Measurements from ENCODE around the gene NPTN. TPM values are rescaled to one million over a fixed set of nuclear protein-coding genes. Genes with fewer than 3 reads are reported as not detected.
"Not testable (repeated sequence)": the region's sequence is repeated elsewhere in the genome, so short reads cannot be mapped to it uniquely, and the experiment has no call there.

The NPTN gene
- 83.9 and 106 TPM in 2 replicates for polyA plus RNA-seq (2014; cell fraction: cytosol; rRNA removed)
- polyA plus RNA-seq (2014; cell fraction: nucleus; rRNA removed) = 71.4 and 78.7 TPM in 2 replicates

- peak; percentile 97 for DNase-seq (ENCODE audit: low spot score)
Observed at GRCh38 chr15:73633111-73633990, at the start of gene NPTN. Gene NPTN, minus strand, starts transcription at chr15:73633389. Its CDS starts 174 bp downstream, at chr15:73633215.

- DNase-seq (ENCODE audit: low spot score) = no peak
Observed at GRCh38 chr15:73682600-73683090, 49.5 kb upstream of the NPTN start.

DNA sequence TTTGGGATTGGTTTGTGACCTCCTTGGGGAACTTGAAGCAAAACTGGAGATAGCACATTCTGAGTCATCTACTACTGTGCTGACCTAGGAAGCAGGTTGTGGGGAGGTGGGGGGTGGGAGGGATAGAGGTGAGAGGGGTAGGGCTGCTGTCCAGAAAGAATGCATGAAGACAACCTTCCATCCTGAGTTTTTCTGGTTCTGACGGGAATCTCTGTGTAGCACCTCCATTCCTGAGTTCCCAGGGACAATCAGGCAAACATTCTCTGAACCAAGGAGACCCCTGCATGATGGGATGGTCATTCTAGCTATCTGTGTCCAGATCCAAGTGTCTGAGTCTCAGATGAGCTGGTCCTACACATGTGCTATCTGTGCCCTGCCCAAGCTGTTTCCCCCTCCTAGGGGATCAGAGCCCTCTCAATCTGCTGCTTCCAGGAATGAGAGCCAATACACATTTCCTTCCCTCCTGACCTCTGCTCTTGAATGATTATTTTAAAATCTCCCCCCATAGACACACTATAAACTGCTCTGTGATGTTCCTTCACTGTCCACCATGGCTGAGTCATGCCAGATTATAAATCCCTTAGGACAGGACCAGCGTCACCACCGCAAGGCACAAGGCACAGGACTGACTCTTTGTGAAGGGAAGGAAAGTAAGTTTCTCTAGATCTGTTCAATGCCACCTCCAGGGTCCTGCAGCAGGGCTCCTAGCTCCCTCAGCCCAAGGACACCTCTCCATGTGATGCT is 48.8 kb upstream of the NPTN start:
- DNase-seq (ENCODE audit: low spot score) = no peak

- no peak for DNase-seq (ENCODE audit: low spot score)
Observed at GRCh38 chr15:73681063-73681462, 47.9 kb upstream of the NPTN start.

- no peak for DNase-seq (ENCODE audit: low spot score)
Observed at GRCh38 chr15:73680549-73680948, 47.4 kb upstream of the NPTN start.

GRCh38 chr15:73679964-73680363 is 46.8 kb upstream of the NPTN start:
- no peak for DNase-seq (ENCODE audit: low spot score)

- DNase-seq (ENCODE audit: low spot score) = no peak
Observed at GRCh38 chr15:73679180-73679579, 46.0 kb upstream of the NPTN start.

DNA sequence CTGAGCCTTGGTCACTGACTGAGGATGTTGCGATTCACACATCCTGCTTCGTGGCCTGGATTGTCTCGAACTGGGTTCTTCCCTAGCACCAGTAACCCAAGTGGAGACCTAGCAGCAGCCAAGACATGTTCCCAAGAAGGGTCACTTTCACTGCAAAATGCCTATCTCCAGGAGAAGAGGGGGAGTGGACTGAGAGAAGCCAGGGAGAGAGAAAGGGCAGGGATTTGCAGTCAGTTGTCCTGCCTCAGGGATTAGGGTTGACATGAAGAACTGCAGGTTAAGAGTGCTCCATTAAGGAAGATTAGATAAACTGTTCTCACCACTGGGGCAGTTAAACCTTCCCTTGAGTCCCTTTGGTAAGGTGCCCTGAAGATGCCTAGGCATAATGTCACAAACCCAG is 45.3 kb upstream of the NPTN start:
- DNase-seq (ENCODE audit: low spot score) = no peak

DNA sequence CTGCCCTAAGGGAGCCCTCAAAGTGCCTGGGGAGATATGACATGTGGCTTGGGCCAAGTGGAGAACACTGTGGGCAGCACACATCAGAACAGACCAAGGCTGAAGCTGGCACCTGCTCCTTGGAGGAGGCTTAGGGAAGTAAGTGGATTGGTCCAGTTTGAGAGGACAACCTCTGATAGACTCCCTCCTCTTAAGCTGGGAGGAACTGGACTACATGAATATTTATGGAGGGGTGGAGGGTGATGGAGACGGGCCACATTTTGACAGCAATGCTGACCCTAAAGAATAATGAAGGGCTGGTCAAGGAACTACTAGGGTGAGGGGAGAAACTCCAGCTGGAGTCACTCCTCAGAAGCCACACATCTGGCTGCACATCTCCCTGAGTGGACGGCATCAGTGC is 44.5 kb upstream of the NPTN start:
- DNase-seq (ENCODE audit: low spot score) = no peak

- peak; percentile 66 for DNase-seq (ENCODE audit: low spot score)
Observed at GRCh38 chr15:73677146-73677607, 44.0 kb upstream of the NPTN start.

- DNase-seq (ENCODE audit: low spot score) = no peak
Observed at GRCh38 chr15:73674587-73674986, 41.4 kb upstream of the NPTN start.

- no peak for DNase-seq (ENCODE audit: low spot score)
Observed at GRCh38 chr15:73660455-73660854, 27.3 kb upstream of the NPTN start.

DNA sequence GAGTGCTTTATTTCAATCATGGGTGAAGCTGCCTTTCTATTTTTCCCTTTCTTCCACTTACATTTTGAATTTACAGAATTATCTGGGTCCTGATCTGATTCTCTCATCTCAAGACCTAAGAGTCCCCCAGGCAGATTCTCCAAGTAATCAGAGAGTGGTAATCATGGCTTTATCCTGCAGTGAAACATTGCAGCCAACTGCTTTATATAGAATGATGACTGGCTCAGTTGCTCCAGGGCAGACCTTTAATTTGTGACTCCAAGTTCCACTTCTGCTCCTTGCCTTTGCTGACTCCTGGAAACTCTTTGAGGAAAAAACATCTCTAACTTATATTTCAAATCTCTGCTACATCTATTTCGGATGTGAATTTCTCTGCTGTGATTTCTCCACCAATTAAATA is 25.5 kb upstream of the NPTN start:
- DNase-seq (ENCODE audit: low spot score) = no peak

DNA sequence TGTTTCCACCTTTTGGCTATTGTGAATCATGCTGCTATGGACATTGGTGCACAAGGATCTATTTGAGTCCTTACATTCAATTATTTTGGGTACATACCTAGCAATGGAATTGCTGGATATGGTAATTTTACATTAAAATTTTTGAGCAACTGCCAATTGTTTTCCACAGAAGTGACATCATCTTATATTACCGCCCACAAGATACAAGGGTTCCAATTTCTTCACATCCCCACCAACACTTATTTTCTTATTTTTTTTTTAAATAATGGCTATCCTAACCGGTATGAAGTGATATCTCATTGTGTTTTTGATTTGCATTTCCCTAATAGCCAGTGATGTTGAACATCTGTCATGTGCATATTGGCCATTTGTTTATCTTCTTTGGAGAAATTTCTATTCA is 22.5 kb upstream of the NPTN start:
- no peak for DNase-seq (ENCODE audit: low spot score)

- DNase-seq (ENCODE audit: low spot score) = no peak
Observed at GRCh38 chr15:73654659-73655058, 21.5 kb upstream of the NPTN start.

DNA sequence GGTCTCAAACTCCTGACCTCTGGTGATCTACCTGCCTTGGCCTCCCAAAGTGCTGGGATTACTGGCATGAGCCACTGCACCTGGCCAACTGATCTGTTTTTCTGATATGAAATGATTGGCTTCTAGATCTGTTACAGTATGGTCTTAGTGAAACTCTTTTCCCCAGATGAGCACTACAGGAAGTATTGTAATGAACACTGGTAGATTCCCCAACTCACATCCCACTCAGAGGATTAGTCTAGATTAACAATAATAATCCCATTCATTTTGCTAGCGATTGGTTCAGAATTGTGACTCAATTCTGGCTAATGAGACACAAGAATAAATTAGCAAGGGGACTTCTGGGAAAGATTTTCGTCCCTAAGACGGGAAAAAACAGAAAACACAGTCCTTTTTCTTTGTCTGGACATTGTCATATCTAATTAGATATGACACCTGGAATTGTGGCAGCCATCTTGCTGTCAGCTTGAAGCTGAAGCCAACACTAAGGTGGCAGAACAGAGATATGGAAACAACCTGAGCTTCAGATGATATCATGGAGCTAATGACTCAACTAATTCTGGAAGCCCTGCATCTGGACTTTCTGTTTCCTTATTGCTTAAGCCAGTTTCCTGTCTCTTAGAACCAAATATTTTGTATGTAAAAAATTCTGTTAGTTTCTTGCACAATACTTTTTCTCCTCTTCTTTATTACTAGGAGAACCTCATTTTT is 17.4 kb upstream of the NPTN start:
- DNase-seq (ENCODE audit: low spot score) = peak; percentile 97

DNA sequence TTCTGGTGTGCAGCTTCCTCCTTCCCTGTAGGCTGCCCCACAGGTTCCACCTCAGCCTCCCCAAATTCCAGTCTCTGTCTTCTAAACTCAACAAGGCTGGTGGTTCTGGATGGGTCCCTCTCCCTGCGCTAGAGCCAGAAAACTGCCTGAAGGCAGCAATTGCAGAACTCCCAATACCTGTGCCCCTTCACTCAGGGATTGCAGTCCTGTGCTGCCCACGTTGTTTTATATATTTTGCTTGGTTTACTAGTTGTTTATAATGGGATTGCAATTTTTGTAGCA is 14.8 kb upstream of the NPTN start:
- DNase-seq (ENCODE audit: low spot score) = no peak

GRCh38 chr15:73647259-73648013 is 14.2 kb upstream of the NPTN start:
- no peak for DNase-seq (ENCODE audit: low spot score)

- not testable (repeated sequence) for DNase-seq (ENCODE audit: low spot score)
Observed at GRCh38 chr15:73639464-73639863, 6.3 kb upstream of the NPTN start.

DNA sequence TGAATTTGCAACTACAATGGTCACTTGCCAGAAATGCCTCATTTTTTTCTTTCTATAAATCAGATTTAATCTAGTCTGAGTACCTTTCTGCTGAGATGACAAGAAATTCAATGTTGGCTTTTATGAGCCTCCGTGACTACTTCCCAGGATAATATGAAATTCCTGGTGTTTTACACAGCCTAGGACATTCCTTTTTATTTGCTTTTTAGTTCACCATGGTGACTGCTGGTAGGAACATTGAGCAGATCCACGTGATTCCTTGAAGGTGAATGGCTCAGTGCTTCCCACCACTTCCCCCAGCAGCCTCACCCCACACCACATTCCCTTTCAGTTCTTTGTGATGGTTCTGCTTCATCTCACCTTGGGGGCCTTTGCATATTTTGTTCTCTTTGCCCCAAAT is 4.3 kb upstream of the NPTN start:
- DNase-seq (ENCODE audit: low spot score) = no peak

DNA sequence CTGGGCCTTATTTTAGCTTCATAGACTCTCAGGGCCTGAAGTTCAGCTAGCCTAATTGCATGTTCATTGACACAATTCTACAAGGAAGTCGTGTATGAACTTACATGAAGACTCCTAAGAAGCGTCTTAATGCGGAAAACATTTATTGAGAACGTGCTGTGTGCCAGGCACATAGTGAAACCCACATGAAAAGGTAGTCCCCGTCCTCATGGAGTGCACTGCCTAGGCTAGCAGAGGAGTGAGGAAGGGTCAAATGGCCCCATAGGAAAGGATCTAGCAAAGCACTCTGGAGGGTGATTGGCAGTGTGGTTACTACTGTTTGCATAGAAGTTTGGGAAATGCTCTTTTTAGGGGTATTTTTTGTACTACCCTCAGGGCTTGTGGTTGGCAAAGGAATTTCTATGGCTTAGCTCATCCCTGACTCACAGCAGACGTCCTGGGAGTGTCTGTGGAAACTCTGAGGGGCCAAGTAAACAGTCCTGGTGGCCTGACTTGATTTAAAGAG is 854 bp upstream of the NPTN start:
- no peak for DNase-seq (ENCODE audit: low spot score)

Measured in SK-N-DZ (cell line).